Fibroblast of upper back skin (primary cell): ENCODE results near the gene CHCHD1.
"Not testable (repeated sequence)": the region's sequence is repeated elsewhere in the genome, so short reads cannot be mapped to it uniquely, and the experiment has no call there.

Experiments used
- DNase-seq: peaks from one replicate; pipeline ENCODE4 v3.0.0-alpha.2; 2013

CHCHD1 gene

GRCh38 chr10:73781879-73782748 lies at the start of gene CHCHD1:
Gene CHCHD1, plus strand, starts transcription at chr10:73782048. Its CDS starts 28 bp downstream, at chr10:73782076.
- DNase-seq, result peak; percentile 83

GRCh38 chr10:73732426-73732825 lies 49.4 kb upstream of the CHCHD1 start:
- DNase-seq, result no peak

GRCh38 chr10:73732931-73733623 lies 48.8 kb upstream of the CHCHD1 start:
- no peak for DNase-seq

DNA sequence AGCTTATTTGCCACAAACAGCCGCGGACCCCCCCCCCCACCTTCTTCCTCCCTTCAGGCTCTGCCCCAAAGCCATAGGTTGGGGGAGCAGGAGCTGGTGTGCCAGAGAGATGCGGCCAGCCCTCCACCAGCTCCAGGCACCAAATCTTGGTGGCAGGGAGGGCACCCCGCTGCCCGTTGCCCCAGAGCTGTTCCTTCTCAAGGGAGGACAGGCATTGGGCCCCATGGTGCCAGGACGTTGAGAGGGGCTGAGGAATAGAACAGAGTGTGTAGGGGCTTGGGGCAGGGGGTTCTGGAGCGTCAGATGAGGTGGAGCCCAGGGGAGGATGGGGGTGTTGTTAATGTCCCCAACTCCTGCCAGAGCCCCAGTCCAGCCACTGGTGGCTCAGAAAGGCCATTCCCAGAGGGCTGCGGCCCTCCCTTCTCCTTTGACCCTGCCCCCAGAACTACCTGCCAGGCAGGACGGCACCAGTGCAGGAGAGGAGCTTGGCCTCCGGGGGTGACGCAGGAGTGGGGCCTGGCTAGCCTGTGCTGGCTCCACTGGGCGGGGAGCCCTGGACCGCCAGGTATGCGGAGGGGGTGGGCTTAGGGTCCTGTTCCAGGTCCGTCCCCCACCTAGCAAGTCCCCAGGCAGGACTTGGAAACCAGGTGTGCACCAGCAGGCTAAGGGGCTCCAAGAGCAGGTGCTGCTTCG lies 47.7 kb upstream of the CHCHD1 start:
- no peak for DNase-seq

DNA sequence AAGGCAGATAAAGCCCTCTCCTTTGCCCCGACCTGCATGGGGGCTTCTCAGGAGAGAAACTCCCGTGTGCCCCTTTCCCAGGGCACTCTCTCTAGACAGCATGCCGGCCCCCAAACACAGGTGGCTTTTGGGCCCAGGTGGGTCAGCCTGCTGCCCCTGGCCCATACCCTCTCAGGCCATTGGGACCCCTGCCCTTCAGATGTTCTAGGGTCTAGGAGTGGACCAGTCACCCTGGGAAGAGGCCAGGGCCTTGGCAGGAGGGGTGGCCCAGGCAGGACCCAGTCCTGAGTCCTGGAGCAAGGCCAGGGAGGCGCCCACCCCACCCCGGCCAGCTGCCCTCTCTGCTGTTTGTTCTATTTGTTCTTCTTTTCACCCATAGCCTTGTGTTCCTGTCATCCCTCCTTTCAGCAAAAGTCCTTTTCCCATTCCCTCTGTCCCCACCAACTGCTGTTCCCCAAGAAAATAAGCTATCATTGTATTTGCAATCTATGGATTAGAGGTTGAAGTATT lies 47.0 kb upstream of the CHCHD1 start:
- DNase-seq, result no peak

- not testable (repeated sequence) for DNase-seq
Observed at GRCh38 chr10:73740501-73741254, 41.2 kb upstream of the CHCHD1 start.

DNA sequence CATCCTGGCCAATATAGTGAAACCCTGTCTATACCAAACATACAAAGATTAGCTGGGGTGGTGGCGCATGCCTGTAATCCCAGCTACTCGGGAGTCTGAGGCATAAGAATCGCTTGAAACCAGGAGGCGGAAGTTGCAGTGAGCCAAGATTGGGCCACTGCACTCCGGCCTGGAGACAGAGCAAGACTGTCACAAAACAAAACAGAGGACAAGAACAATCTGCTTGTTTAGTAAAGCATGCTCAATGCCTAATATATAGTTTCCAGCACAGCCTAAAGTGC lies 39.5 kb upstream of the CHCHD1 start:
- no peak for DNase-seq

- DNase-seq, result no peak
Observed at GRCh38 chr10:73743327-73743904, 38.4 kb upstream of the CHCHD1 start.

DNA sequence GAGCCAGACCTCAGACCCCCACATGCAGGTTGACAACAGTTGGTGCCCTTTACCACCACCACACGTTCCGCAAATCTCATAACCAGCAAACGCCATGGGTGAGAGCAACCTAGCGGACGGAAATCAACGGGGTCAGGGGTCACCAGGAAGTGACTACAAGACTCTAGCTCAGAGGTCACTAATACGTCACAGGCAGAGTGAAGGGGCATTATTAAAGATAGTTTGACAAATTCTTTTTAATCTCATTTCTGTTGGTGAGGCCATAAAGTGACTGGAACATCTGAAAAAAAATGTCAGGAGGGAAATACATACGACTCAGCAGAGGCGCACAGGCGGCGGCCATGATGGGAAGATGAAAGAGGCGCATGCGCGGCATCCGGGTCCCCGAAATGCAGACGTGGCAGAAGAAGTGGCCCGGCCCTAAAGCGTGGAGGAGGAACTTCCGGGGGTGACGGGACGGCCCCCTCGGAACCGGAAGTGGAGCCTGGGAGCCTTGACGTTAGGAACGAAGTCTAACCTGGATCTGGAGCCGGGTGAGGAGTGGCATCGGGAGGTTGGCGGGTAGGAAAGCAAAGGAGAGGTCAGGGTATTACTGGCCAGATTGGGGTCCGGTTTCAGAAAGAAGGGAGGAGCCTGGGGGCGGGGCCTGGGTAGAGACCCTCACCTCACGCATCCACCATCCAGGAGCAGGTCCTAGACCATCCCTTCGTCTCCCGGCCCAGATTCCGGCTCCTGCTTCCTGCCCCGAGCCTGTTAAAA lies 37.8 kb upstream of the CHCHD1 start, which contains the start of gene SEC24C:
SEC24C (plus strand) TSS at position 468 of the 759 bp plus-strand sequence. CDS start 2,461 bp downstream, outside the sequence.
- peak; percentile 97 for DNase-seq

DNA sequence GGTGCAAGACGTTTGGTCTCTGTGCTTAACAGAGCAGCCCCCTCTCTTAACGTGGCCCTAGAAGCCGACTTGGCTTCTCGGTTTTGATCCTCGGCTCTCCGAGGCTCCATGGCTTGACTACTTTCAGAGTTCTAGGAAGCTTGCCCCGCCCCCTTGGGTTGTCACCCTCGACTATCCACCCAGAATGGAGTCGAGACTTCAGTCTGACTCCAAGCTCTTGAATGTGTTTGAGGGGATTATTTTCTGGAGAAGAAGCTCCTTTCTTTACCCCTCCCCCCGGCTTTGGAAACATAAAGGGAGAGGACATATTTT lies 37.2 kb upstream of the CHCHD1 start:
- peak; percentile 57 for DNase-seq

DNA sequence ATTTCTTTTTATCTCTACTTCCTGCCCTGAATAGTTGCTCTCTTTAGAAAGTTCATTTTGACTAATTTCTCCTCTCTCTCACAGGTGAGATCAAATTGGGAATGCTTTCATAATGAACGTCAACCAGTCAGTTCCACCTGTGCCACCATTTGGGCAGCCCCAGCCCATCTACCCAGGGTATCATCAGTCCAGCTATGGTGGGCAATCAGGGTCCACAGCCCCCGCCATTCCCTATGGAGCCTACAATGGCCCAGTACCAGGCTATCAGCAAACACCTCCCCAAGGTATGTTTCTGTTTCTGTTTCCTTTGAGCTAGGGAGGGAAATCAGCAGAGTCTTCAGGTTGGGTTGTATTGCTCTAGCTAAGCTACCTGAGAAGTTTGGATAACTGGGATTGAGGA lies 35.1 kb upstream of the CHCHD1 start:
- DNase-seq, result no peak

- no peak for DNase-seq
Observed at GRCh38 chr10:73750819-73751218, 31.0 kb upstream of the CHCHD1 start.

GRCh38 chr10:73756183-73756582 lies 25.7 kb upstream of the CHCHD1 start:
- no peak for DNase-seq

- DNase-seq, result no peak
Observed at GRCh38 chr10:73758704-73759511, 22.9 kb upstream of the CHCHD1 start.

DNA sequence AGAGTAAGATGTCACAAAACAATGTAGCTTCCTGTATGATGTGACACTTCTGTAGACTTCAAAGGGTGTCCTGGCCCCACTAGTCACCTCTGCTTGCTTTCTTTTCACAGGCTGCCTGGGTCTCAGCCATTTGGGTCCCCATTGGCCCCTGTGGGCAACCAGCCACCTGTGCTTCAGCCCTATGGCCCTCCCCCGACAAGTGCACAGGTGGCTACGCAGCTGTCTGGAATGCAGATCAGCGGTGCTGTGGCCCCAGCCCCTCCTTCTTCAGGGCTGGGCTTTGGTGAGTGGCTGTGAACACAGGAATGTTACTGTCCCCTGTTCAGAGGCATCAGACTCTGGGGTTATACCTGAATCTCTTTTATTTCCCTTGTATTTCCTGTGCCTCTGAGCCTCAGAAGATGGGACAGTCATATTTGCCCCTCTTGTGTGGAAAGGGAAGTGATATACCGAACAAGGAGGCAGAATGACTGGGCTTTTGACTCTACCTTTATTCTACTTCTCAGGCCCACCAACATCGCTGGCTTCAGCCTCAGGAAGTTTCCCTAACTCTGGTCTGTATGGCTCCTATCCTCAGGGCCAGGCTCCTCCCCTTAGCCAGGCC lies 22.2 kb upstream of the CHCHD1 start:
- no peak for DNase-seq

DNA sequence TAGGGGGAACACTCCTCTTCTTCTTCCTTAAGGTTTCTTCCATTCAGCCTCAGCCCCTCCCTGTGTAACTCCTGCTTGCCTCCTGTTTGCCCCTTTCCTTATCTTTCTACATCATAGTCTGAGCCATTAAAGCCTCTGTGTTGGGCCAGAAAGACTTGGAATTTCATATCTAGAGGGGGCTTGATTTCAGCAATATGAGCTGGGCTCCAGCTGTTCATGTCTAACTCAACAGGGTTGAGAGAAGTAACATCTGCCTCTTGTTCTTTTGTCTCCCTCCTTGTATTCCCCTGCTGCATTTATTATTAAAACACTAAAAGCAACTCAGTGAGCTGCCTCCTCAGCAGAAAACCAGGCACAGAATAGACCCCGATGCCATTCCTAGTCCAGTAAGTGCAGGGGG lies 20.1 kb upstream of the CHCHD1 start:
- DNase-seq, result no peak

DNA sequence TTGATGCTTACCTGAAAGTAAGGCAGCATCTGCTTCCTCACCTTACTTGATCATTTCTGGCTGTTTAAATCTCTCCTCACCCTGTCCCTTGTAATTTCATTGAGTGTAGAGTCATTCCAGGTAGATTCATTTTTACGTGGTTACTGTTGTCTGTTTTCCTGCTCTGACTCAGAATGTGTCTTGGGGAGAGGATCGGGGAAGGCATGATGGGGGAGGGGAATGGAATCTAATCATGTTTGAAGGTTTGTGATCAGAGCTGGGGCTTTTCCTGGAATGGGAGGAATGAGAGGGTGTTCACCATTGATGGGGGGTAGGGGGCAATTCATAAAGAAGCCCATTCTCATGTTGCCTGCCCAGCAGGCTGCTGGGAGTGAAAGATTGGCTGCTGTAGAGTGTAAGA lies 18.9 kb upstream of the CHCHD1 start:
- DNase-seq, result peak; percentile 58

- no peak for DNase-seq
Observed at GRCh38 chr10:73763343-73763742, 18.5 kb upstream of the CHCHD1 start.

- DNase-seq, result no peak
Observed at GRCh38 chr10:73765066-73765465, 16.8 kb upstream of the CHCHD1 start.

- no peak for DNase-seq
Observed at GRCh38 chr10:73768881-73769280, 13.0 kb upstream of the CHCHD1 start.
